Epithelial cell of esophagus (primary cell): ENCODE results near the gene FOXA3.

ENCODE experiments used
- DNase-seq: peaks from one replicate; pipeline ENCODE4 v3.0.0; 2010; ENCODE audit warnings: low read depth
- H3K4me3 ChIP-seq: 2 replicates; pipeline ENCODE4 v1.5.1; 2011; ENCODE audit warnings: mild to moderate bottlenecking, low read length, control low read depth
- CTCF ChIP-seq: IDR thresholded peaks from 2 replicates; pipeline ENCODE4 v1.5.1; 2011; ENCODE audit warnings: low read depth, mild to moderate bottlenecking, low read length, control low read depth, inconsistent platforms; ENCODE audit not compliant: insufficient read depth; ENCODE audit errors: missing control alignments

FOXA3 gene

GRCh38 chr19:45899253-45899652 lies 35.1 kb downstream of the FOXA3 start:
- no peak for TF ChIP-seq CTCF

GRCh38 chr19:45899919-45900589 lies 35.9 kb downstream of the FOXA3 start:
- TF ChIP-seq CTCF: no peak
- no peak for DNase-seq
- H3K4me3 ChIP-seq: no peak overlapping the region

More at GRCh38 chr19:45899253-45899652, 35.1 kb downstream of the FOXA3 start:
- no peak for DNase-seq
- H3K4me3 ChIP-seq: no peak overlapping the region

GRCh38 chr19:45900738-45901431 lies 36.8 kb downstream of the FOXA3 start:
- peak overlapping the region; percentile 93 for H3K4me3 ChIP-seq
- no peak for TF ChIP-seq CTCF
- peak; percentile 37 for DNase-seq

- peak; percentile 52 for DNase-seq
- TF ChIP-seq CTCF: no peak
These were observed 37.3 kb downstream of the FOXA3 start for GRCh38 chr19:45901432-45901911.

GRCh38 chr19:45901912-45902650 lies 38.0 kb downstream of the FOXA3 start, which contains the start of gene MYPOP:
Gene MYPOP (minus strand): TSS chr19:45902613. CDS start chr19:45901773, 840 bp downstream.
- DNase-seq: no peak
- no peak for TF ChIP-seq CTCF
- H3K4me3 ChIP-seq: peak within 1 kb of the TSS; percentile 93

More at GRCh38 chr19:45901432-45901911, 37.3 kb downstream of the FOXA3 start:
- H3K4me3 ChIP-seq: peak overlapping the region; percentile 93

GRCh38 chr19:45902651-45903625 lies 38.8 kb downstream of the FOXA3 start:
- DNase-seq: peak; percentile 96
- no peak for TF ChIP-seq CTCF
- peak overlapping the region; percentile 93 for H3K4me3 ChIP-seq
